GM18517 (cell line): Measurements from ENCODE around the gene WAC.

Experiments
- ATAC-seq: cut with Tn5 transposase; IDR thresholded peaks from one replicate; pipeline ENCODE4 v1.9.1; 2021; ENCODE audit warnings: mild to moderate bottlenecking, moderate library complexity; ENCODE audit not compliant: unreplicated experiment

Gene WAC

GRCh38 chr10:28663576-28664368, 130.9 kb downstream of the WAC start:
- peak; percentile 92 for ATAC-seq

- no peak for ATAC-seq
Measured at GRCh38 chr10:28664369-28664740, 131.4 kb downstream of the WAC start.

GRCh38 chr10:28666751-28667467, 134.0 kb downstream of the WAC start:
- no peak for ATAC-seq

GRCh38 chr10:28668363-28669226, 135.7 kb downstream of the WAC start:
- ATAC-seq = no peak

- no peak for ATAC-seq
Measured at GRCh38 chr10:28669227-28670173, 136.6 kb downstream of the WAC start.
